ENCODE measurements around the gene NRL.

DNA sequence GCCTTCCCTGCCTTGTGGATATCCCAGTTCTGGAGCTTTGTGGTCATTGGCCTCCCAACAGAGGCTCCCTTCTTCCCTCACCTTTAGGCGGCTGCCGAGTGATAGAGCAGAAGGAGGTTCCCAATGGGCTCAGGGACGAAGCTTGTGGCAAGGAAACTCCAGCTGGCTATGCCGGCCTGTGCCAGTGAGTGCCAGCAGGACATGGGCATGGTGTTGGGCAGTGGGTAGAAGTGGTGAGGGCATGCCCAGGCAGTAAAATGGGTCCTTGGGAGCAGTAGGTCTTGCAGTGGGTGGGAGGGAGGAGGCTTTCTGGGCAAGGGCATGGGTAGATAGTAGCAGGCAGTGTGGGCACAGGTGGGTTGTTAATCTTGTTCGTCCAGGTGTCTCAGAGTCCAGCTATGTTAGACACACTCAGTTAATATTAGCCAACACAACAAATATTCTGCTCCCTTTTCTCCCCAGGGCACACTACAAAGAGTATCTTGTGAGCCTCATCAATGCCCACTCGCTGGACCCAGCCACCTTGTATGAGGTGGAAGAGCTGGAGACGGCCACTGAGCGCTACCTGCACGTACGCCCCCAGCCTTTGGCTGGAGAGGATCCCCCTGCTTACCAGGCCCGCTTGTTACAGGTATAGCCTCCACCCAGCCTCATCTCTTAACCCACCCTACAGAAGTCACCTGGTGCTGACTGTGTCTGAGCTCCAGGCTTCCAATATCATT lies 45.2 kb upstream of the NRL start:
- TF ChIP-seq, protein P1, sequence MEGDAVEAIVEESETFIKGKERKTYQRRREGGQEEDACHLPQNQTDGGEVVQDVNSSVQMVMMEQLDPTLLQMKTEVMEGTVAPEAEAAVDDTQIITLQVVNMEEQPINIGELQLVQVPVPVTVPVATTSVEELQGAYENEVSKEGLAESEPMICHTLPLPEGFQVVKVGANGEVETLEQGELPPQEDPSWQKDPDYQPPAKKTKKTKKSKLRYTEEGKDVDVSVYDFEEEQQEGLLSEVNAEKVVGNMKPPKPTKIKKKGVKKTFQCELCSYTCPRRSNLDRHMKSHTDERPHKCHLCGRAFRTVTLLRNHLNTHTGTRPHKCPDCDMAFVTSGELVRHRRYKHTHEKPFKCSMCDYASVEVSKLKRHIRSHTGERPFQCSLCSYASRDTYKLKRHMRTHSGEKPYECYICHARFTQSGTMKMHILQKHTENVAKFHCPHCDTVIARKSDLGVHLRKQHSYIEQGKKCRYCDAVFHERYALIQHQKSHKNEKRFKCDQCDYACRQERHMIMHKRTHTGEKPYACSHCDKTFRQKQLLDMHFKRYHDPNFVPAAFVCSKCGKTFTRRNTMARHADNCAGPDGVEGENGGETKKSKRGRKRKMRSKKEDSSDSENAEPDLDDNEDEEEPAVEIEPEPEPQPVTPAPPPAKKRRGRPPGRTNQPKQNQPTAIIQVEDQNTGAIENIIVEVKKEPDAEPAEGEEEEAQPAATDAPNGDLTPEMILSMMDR (IDR thresholded peaks at IDR 0.05): no peak
- TF ChIP-seq POLR2A (IDR thresholded peaks at IDR 0.05) (no peak), POLR2AphosphoS5 (IDR thresholded peaks at IDR 0.05) (no peak), EP300 (IDR thresholded peaks at IDR 0.05) (no peak)
